GM18861 (cell line): ENCODE results near the gene IL17RC.

Experiments used
- ATAC-seq: cut with Tn5 transposase; IDR thresholded peaks from one replicate; pipeline ENCODE4 v1.9.1; 2021; ENCODE audit not compliant: unreplicated experiment

The IL17RC gene

GRCh38 chr3:9942934-9943690, 26.2 kb downstream of the IL17RC start:
- no peak for ATAC-seq

DNA sequence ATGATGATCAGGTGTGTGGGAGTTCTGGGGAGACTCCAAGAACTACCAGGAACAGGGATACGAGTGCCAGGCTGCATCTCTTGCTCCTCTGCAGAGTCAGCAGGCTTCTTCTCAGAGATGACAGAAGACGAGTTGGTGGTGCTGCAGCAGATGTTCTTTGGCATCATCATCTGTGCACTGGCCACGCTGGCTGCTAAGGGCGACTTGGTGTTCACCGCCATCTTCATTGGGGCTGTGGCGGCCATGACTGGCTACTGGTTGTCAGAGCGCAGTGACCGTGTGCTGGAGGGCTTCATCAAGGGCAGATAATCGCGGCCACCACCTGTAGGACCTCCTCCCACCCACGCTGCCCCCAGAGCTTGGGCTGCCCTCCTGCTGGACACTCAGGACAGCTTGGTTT, 27.4 kb downstream of the IL17RC start:
- ATAC-seq, result no peak

GRCh38 chr3:9945358-9945757, 28.5 kb downstream of the IL17RC start:
- no peak for ATAC-seq

DNA sequence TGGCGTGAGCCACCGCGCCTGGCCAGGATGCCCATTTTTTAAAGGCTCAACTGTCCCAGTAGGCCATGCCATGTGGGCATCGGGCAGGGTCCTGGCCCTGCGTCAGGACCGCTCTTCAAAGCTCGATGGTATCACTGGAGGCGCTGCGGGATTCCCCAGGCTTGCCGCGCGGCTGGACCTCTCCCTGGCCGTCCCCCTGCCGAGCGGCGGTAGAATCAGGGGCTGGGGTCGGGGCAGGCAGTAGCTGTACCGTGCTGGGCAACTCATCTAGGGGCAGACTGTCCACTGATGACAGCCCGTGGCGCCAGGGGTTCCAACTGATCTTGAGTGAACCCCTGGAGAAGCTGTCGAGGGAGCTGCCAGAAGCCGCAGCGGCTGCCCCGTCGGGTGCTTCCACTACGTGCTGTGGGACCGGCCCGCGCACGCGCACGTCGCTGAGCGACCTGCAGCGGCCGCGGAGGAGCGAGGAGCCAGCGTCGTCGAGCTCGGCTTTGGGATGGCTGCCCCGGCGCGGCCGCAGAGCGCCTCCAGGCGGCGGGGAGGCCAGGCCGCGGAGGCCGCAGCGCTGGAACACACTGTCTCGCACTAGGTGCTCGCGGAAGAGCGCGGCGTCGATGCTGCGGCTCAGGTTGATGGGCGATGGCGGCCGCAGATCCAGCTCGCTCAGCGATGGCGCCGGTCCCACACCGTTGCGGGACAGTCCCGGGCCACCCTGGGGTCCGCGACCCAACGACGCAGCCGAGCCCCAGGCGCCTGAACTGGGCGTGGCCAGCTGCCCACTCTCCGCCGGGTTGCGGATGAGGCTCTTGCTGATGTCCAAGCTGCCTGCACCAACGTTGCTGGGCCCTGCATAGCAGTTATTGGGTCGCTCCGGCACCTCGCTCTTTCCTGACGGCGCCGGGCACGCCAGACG, 29.5 kb downstream of the IL17RC start:
- peak; percentile 65 for ATAC-seq

GRCh38 chr3:9947025-9947995, 30.4 kb downstream of the IL17RC start:
- no peak for ATAC-seq

DNA sequence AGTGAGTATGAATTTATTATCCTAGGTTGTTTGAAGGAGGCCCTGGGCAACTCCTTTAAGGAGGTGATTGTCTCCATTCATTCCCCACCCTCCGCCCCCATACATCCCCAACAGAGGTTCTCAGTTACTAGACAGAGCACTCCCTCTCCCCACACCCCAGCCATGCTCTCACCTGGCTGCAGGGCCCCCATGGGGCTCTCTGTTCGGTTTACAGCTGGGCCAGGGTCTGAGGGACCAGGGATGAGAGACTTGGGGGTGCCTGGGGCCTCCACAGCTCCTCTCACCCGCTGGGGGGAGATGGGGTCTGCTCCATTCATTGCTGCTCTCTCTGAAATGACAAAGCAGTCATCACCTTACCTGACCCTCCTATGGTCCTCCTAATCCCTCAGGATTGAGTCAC, 31.7 kb downstream of the IL17RC start:
- no peak for ATAC-seq

DNA sequence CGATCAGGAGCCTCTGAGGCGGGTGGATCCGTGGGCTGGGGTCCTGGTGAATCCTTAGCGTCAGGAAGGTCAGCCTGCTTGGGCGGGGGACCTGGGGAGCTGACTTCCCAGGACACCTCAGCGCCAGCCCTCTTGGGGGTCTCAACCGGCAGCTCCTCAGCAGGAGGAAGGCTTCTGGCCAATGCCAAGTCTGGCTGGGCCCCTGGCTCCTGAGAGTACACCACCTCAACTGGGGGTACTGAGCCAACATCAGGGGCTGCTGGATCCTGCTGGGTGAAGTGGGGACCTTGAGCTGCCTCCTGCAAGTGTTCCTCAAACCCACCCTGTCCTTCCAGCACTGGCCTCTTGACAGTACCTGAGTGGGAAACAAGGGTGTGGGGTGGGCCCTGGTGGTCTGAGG, 32.2 kb downstream of the IL17RC start:
- ATAC-seq, result no peak

GRCh38 chr3:9949626-9950025, 32.7 kb downstream of the IL17RC start:
- ATAC-seq, result no peak

DNA sequence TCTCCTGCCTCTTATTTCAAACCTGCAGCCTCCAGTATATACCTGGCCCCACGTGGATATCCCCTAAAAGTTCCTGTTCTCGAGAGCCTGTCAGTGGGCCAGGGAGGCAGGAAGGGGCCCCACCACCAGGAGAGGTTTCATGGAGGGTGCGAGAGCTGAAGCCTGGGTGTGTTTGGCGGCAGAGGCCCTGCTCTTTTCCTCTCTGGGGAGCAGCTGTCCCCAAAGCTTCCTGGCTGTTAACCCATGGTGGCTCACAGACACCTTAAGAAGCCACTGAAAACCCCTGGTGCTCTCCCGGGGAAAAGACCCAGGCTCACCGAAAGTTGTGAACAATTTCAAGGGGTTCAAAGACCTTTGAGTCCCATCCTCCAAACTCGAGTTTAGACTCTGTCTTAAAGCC, 34.2 kb downstream of the IL17RC start:
- ATAC-seq, result no peak

DNA sequence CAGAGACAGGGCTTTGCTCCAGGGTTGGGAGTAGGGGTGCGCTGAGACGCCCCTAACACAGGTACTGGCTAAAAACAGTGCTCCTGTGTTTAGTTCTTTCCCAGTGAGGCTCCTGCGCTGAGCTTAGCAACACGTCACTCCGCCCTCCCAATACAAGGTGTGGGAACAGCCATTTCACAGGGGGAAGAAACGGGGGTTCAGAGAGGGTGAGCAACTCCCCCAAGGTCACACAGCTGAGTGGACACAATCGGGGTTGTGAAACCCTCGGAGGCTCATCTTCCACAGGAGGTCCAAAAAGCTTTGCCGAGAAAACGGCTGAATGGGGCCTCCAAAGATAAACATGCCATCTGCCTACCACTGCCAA, 34.7 kb downstream of the IL17RC start:
- ATAC-seq, result no peak

- ATAC-seq, result peak; percentile 66
Measured at GRCh38 chr3:9951962-9952805, 35.3 kb downstream of the IL17RC start, which contains the start of gene PRRT3. TSS of gene PRRT3 (minus strand) at chr3:9952408. CDS start at chr3:9950115, 2,293 bp downstream.

DNA sequence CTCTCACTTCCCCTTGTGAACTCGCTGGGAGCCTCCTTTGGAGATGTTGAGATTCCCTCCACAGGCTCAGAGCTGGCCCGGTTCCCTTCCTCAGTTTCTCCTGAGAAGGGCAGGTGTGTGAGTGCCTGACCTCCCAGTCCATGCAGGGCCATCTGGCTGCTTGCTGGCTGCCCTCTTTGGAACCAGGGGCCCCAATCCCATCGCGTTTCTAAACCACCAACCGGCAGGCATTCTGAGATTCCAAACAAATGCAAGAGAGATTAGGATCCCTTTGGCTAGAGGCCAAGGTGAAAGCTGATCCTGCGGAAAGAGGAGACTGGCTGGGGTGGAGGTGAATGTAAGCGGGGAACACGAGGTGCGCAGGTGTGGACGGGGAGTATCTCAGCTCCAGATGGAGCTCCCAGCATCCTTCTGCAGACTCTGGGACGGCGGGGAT, 38.2 kb downstream of the IL17RC start:
- no peak for ATAC-seq

DNA sequence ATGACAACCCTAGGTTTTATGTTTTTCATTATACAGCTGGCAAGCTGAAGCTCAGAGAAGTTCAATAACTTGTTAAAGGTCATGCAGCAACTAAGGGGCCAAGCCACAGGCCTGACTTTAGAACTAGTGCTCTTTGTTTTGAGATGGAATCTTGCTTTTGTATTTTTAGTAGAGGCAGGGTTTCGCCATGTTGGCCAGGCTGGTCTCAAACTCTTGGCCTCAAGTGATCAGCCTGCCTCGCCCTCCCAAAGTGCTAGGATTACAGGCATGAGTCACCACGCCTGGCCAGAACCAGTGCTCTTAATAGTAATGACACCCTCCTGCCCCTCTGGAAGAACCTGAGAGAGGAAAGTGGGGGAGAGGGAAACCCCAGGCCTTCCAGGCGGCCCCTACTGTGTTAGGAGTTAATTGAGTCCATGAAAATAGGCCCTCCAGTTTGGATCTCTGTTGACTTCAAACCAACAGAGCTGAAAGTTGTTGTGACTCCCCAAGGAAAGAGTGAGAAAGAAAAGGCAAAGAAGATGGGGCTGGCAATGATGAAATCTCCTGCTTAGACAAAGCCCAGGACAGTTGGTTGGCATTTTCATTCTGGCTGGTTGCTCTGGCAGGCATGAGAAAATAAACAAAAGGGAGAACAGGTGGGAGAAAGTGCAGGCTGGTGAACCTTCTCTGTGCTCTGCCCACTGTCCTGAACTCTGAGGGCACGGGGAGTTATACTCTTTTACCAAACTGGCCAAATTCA, 38.9 kb downstream of the IL17RC start:
- ATAC-seq, result no peak

- ATAC-seq, result no peak
Measured at GRCh38 chr3:9957214-9957613, 40.3 kb downstream of the IL17RC start.

- ATAC-seq, result no peak
Measured at GRCh38 chr3:9965200-9965875, 48.4 kb downstream of the IL17RC start.

DNA sequence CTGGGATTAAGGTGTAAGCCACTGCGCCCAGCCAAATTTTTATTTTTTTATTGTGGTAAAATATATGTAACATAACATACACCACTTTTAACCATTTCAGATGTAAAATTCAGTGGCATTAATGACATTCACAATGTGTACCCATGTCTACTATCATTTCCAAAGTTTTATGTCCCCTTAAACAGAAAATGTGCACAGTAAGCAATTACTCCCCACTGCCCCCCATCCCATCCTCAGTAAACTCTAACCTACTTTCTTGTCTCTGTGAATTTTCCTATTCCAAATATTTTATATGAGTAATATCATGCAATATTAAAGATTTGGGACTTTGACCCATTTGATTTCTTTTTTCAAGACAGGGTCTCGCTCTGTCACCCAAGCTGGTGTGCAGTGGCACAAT, 49.9 kb downstream of the IL17RC start:
- no peak for ATAC-seq

GRCh38 chr3:9969632-9970019, 52.7 kb downstream of the IL17RC start:
- no peak for ATAC-seq

- ATAC-seq, result no peak
Measured at GRCh38 chr3:9970020-9970652, 53.2 kb downstream of the IL17RC start.
